Dendritic cell treated with granulocyte-macrophage colony-stimulating factor and Interleukin-4, amounts not matched to agents 40 ng/mL and 50 ng/mL, for 4 days (primary cell): ENCODE measurements around the gene TPRG1L.
"Not testable (repeated sequence)": the region's sequence is repeated elsewhere in the genome, so short reads cannot be mapped to it uniquely, and the experiment has no call there.

Experiments used
- H3K27ac Mint-ChIP-seq: one replicate; pipeline ENCODE4 v1.8.0; 2022; ENCODE audit warnings: mild to moderate bottlenecking, mixed read lengths
- H3K27me3 Mint-ChIP-seq: one replicate; pipeline ENCODE4 v1.8.0; 2022; ENCODE audit warnings: mild to moderate bottlenecking, mixed read lengths
- H3K36me3 Mint-ChIP-seq: one replicate; pipeline ENCODE4 v1.8.0; 2022; ENCODE audit warnings: low read depth, mixed read lengths
- H3K4me1 Mint-ChIP-seq: one replicate; pipeline ENCODE4 v1.8.0; 2022; ENCODE audit warnings: low read depth, mixed read lengths
- H3K4me3 Mint-ChIP-seq: one replicate; pipeline ENCODE4 v1.8.0; 2022; ENCODE audit warnings: mild to moderate bottlenecking, moderate library complexity, mixed read lengths
- H3K9me3 Mint-ChIP-seq: one replicate; pipeline ENCODE4 v1.8.0; 2022; ENCODE audit warnings: mixed read lengths
- intact Hi-C: fragments of 100-400 bp; cut with micrococcal nuclease; formaldehyde crosslinking; loops from one replicate; pipeline ENCODE4 v1.15.0; 2022

The TPRG1L gene

GRCh38 chr1:3622102-3622501, 2.7 kb upstream of the TPRG1L start:
- H3K4me3 Mint-ChIP-seq, H3K9me3 Mint-ChIP-seq, H3K27ac Mint-ChIP-seq, intact Hi-C loops: not testable (repeated sequence)
- peaks cover 49% of the 10 kb centered on the region for H3K4me1 Mint-ChIP-seq
- peaks cover 16% of the 10 kb centered on the region for H3K36me3 Mint-ChIP-seq
- peaks cover 12% of the 10 kb centered on the region for H3K27me3 Mint-ChIP-seq

- Mint-ChIP-seq H3K27me3 (peaks cover 10% of the 10 kb centered on the region), H3K4me3 (peak overlapping the region; percentile 97), H3K27ac (peak overlapping the region; percentile 81), H3K4me1 (peaks cover 49% of the 10 kb centered on the region), H3K36me3 (peaks cover 32% of the 10 kb centered on the region), H3K9me3 (no peaks in the 10 kb centered on the region)
- intact Hi-C loops = loop anchor here (1.0 kb wide), 1 partner anchor 27 kb away; the partner anchor contains the start of gene WRAP73
These were observed 1.2 kb upstream of the TPRG1L start for GRCh38 chr1:3623441-3624199.

- peak overlapping the region; percentile 97 for H3K4me3 Mint-ChIP-seq
- intact Hi-C loops = no loop called here
- H3K27ac Mint-ChIP-seq = peak overlapping the region; percentile 81
- peaks cover 49% of the 10 kb centered on the region for H3K36me3 Mint-ChIP-seq
- H3K4me1 Mint-ChIP-seq = peaks cover 50% of the 10 kb centered on the region
- peaks cover 8% of the 10 kb centered on the region for H3K27me3 Mint-ChIP-seq
- no peaks in the 10 kb centered on the region for H3K9me3 Mint-ChIP-seq
These were observed 514 bp downstream of the TPRG1L start for GRCh38 chr1:3625151-3625907.

GRCh38 chr1:3626025-3626424, 1.2 kb downstream of the TPRG1L start:
- Mint-ChIP-seq H3K27me3 (peaks cover 6% of the 10 kb centered on the region), H3K9me3 (no peaks in the 10 kb centered on the region), H3K36me3 (peaks cover 56% of the 10 kb centered on the region), H3K4me3 (peak overlapping the region; percentile 71), H3K4me1 (peaks cover 57% of the 10 kb centered on the region), H3K27ac (peak overlapping the region; percentile 81)
- intact Hi-C loops = no loop called here

GRCh38 chr1:3627515-3628253, 2.9 kb downstream of the TPRG1L start:
- H3K36me3 Mint-ChIP-seq = peaks cover 72% of the 10 kb centered on the region
- H3K4me3 Mint-ChIP-seq = no peak overlapping the region
- peaks cover 49% of the 10 kb centered on the region for H3K4me1 Mint-ChIP-seq
- H3K9me3 Mint-ChIP-seq = no peaks in the 10 kb centered on the region
- no peak overlapping the region for H3K27ac Mint-ChIP-seq
- peaks cover 6% of the 10 kb centered on the region for H3K27me3 Mint-ChIP-seq
- intact Hi-C loops = no loop called here

GRCh38 chr1:3628445-3628844, 3.6 kb downstream of the TPRG1L start:
- intact Hi-C loops = no loop called here
- Mint-ChIP-seq H3K9me3 (no peaks in the 10 kb centered on the region), H3K27ac (no peak overlapping the region), H3K4me1 (peaks cover 42% of the 10 kb centered on the region), H3K4me3 (no peak overlapping the region), H3K36me3 (peaks cover 80% of the 10 kb centered on the region), H3K27me3 (peaks cover 6% of the 10 kb centered on the region)

- no peak overlapping the region for H3K27ac Mint-ChIP-seq
- no peak overlapping the region for H3K4me3 Mint-ChIP-seq
- no peaks in the 10 kb centered on the region for H3K9me3 Mint-ChIP-seq
- intact Hi-C loops = no loop called here
- peaks cover 85% of the 10 kb centered on the region for H3K36me3 Mint-ChIP-seq
- H3K27me3 Mint-ChIP-seq = no peaks in the 10 kb centered on the region
- peaks cover 30% of the 10 kb centered on the region for H3K4me1 Mint-ChIP-seq
These were observed 4.8 kb downstream of the TPRG1L start for GRCh38 chr1:3629561-3630160.

GRCh38 chr1:3630161-3630611, 5.4 kb downstream of the TPRG1L start:
- Mint-ChIP-seq H3K36me3 (peaks cover 87% of the 10 kb centered on the region), H3K9me3 (no peaks in the 10 kb centered on the region), H3K4me1 (peaks cover 29% of the 10 kb centered on the region), H3K27me3 (no peaks in the 10 kb centered on the region), H3K27ac (peak overlapping the region; percentile 75), H3K4me3 (peak overlapping the region; percentile 10)
- intact Hi-C loops = no loop called here

GRCh38 chr1:3630914-3631313, 6.1 kb downstream of the TPRG1L start:
- Mint-ChIP-seq H3K27me3 (no peaks in the 10 kb centered on the region), H3K36me3 (peaks cover 94% of the 10 kb centered on the region), H3K9me3 (no peaks in the 10 kb centered on the region), H3K4me3 (no peak overlapping the region), H3K27ac (peak overlapping the region; percentile 75), H3K4me1 (peaks cover 24% of the 10 kb centered on the region)
- intact Hi-C loops = no loop called here

- H3K36me3 Mint-ChIP-seq = peaks cover 95% of the 10 kb centered on the region
- no peaks in the 10 kb centered on the region for H3K9me3 Mint-ChIP-seq
- peaks cover 19% of the 10 kb centered on the region for H3K4me1 Mint-ChIP-seq
- no peaks in the 10 kb centered on the region for H3K27me3 Mint-ChIP-seq
- intact Hi-C loops = no loop called here
- H3K4me3 Mint-ChIP-seq = no peak overlapping the region
- peak overlapping the region; percentile 75 for H3K27ac Mint-ChIP-seq
These were observed 6.8 kb downstream of the TPRG1L start for GRCh38 chr1:3631320-3632260.

- peaks cover 100% of the 10 kb centered on the region for H3K36me3 Mint-ChIP-seq
- no peaks in the 10 kb centered on the region for H3K27me3 Mint-ChIP-seq
- no peak overlapping the region for H3K4me3 Mint-ChIP-seq
- intact Hi-C loops = no loop called here
- H3K9me3 Mint-ChIP-seq = no peaks in the 10 kb centered on the region
- H3K4me1 Mint-ChIP-seq = peaks cover 19% of the 10 kb centered on the region
- H3K27ac Mint-ChIP-seq = no peak overlapping the region
These were observed 7.5 kb downstream of the TPRG1L start for GRCh38 chr1:3632298-3632697.

GRCh38 chr1:3632716-3633343, 8.0 kb downstream of the TPRG1L start:
- Mint-ChIP-seq H3K4me3 (no peak overlapping the region), H3K36me3 (peaks cover 100% of the 10 kb centered on the region), H3K4me1 (peaks cover 19% of the 10 kb centered on the region), H3K27ac (no peak overlapping the region), H3K27me3 (no peaks in the 10 kb centered on the region), H3K9me3 (no peaks in the 10 kb centered on the region)
- intact Hi-C loops = no loop called here
